Measurements from ENCODE around the gene SPATA9. TPM values are rescaled to one million over a fixed set of nuclear protein-coding genes. Genes with fewer than 3 reads are reported as not detected.

Gene SPATA9
- total and polyA plus RNA-seq, 2 of the 8 experiments (the other 6 are each of a cell fraction or from before 2014, with no cell fraction given): not detected

GRCh38 chr5:95667061-95667618 lies 15.7 kb downstream of the SPATA9 start (continued):
- TF ChIP-seq KDM1A (IDR thresholded peaks at IDR 0.05; ENCODE audit: borderline replicate concordance, low read length) (no peak), CHD2 (IDR thresholded peaks at IDR 0.05; ENCODE audit: low read length) (no peak), SP2 (IDR thresholded peaks at IDR 0.05; ENCODE audit: low read length) (no peak)
